SK-N-SH treated with all-trans-retinoic acid at 6 μM for 48 hours (cell line): ENCODE results near the gene SCNN1B.

Source experiments
- ATAC-seq: fragments of 200-7000 bp; cut with Tn5 transposase; 3 replicates; pipeline ENCODE4 v1.9.1; 2020; ENCODE audit warnings: mild to moderate bottlenecking, moderate library complexity
- ARNTL ChIP-seq: fragments of 450-650 bp; formaldehyde crosslinking; IDR thresholded peaks from 2 replicates; pipeline ENCODE4 v1.5.0; 2020; ENCODE audit warnings: low read depth, mild to moderate bottlenecking, moderate library complexity, borderline replicate concordance
- BACH2 ChIP-seq: fragments of 250-450 bp; sonication (Bioruptor Pico); IDR thresholded peaks from 2 replicates; pipeline ENCODE4 v1.9.0; 2021; ENCODE audit warnings: mild to moderate bottlenecking, borderline replicate concordance
- CREB5 ChIP-seq: fragments of 250-450 bp; sonication (Bioruptor Pico); IDR thresholded peaks from 2 replicates; pipeline ENCODE4 v1.5.1; 2020; ENCODE audit warnings: low read depth, mild to moderate bottlenecking, moderate library complexity
- CSDC2 ChIP-seq: fragments of 250-450 bp; sonication (Bioruptor Pico); IDR thresholded peaks from 2 replicates; pipeline ENCODE4 v1.5.0; 2020; ENCODE audit warnings: mild to moderate bottlenecking, moderate library complexity
- CSRNP3 ChIP-seq: fragments of 250-450 bp; sonication (Bioruptor Pico); IDR thresholded peaks from 2 replicates; pipeline ENCODE4 v1.5.1; 2021; ENCODE audit warnings: mild to moderate bottlenecking, moderate library complexity
- ESRRG ChIP-seq: fragments of 250-450 bp; sonication (Bioruptor Pico); IDR thresholded peaks from 2 replicates; pipeline ENCODE4 v1.6.1; 2021; ENCODE audit warnings: mild to moderate bottlenecking
- GLIS3 ChIP-seq: fragments of 250-450 bp; sonication (Bioruptor Pico); IDR thresholded peaks from 2 replicates; pipeline ENCODE4 v1.5.0; 2020; ENCODE audit warnings: mild to moderate bottlenecking, moderate library complexity
- ISL1 ChIP-seq: fragments of 250-450 bp; sonication (Bioruptor Pico); IDR thresholded peaks from 2 replicates; pipeline ENCODE4 v2.1.2; 2022; ENCODE audit warnings: mild to moderate bottlenecking, moderate library complexity
- OSR1 ChIP-seq: fragments of 250-450 bp; sonication (Bioruptor Pico); IDR thresholded peaks from 2 replicates; pipeline ENCODE4 v1.8.0; 2022; ENCODE audit warnings: moderate library complexity, mild to moderate bottlenecking, inconsistent platforms
- PATZ1 ChIP-seq: fragments of 250-450 bp; sonication (Bioruptor Pico); IDR thresholded peaks from 2 replicates; pipeline ENCODE4 v1.8.0; 2020; ENCODE audit warnings: mild to moderate bottlenecking, moderate library complexity, borderline replicate concordance
- POU6F1 ChIP-seq: fragments of 250-450 bp; sonication (Bioruptor Pico); IDR thresholded peaks from 2 replicates; pipeline ENCODE4 v1.8.0; 2021; ENCODE audit warnings: low read depth, mild to moderate bottlenecking, moderate library complexity, borderline replicate concordance
- PPARA ChIP-seq: fragments of 250-450 bp; sonication (Bioruptor Pico); IDR thresholded peaks from 2 replicates; pipeline ENCODE4 v1.5.0; 2020; ENCODE audit warnings: mild to moderate bottlenecking, borderline replicate concordance
- SNAI2 ChIP-seq: fragments of 250-450 bp; sonication (Bioruptor Pico); IDR thresholded peaks from 2 replicates; pipeline ENCODE4 v1.5.0; 2020; ENCODE audit warnings: mild to moderate bottlenecking, moderate library complexity
- TCF4 ChIP-seq: fragments of 250-450 bp; sonication (Bioruptor Pico); IDR thresholded peaks from 2 replicates; pipeline ENCODE4 v1.8.0; 2021; ENCODE audit warnings: mild to moderate bottlenecking, moderate library complexity, borderline replicate concordance
- TOX ChIP-seq: fragments of 250-450 bp; sonication (Bioruptor Pico); IDR thresholded peaks from 2 replicates; pipeline ENCODE4 v1.8.0; 2021; ENCODE audit warnings: mild to moderate bottlenecking, moderate library complexity, borderline replicate concordance
- TSHZ2 ChIP-seq: fragments of 250-450 bp; sonication (Bioruptor Pico); IDR thresholded peaks from 2 replicates; pipeline ENCODE4 v1.5.0; 2020; ENCODE audit warnings: mild to moderate bottlenecking, moderate library complexity
- ZC3H10 ChIP-seq: fragments of 250-450 bp; sonication (Bioruptor Pico); IDR thresholded peaks from 2 replicates; pipeline ENCODE4 v1.5.1; 2021; ENCODE audit warnings: mild to moderate bottlenecking, moderate library complexity
- ZFP3 ChIP-seq: fragments of 250-450 bp; sonication (Bioruptor Pico); IDR thresholded peaks from 2 replicates; pipeline ENCODE4 v1.5.0; 2020; ENCODE audit warnings: mild to moderate bottlenecking, moderate library complexity
- ZFP30 ChIP-seq: fragments of 450-650 bp; formaldehyde crosslinking; IDR thresholded peaks from 2 replicates; pipeline ENCODE4 v1.5.0; 2022; ENCODE audit warnings: mild to moderate bottlenecking, moderate library complexity
- ZNF8 ChIP-seq: fragments of 450-650 bp; formaldehyde crosslinking; IDR thresholded peaks from 2 replicates; pipeline ENCODE4 v1.5.0; 2020; ENCODE audit warnings: mild to moderate bottlenecking, moderate library complexity

SCNN1B gene

GRCh38 chr16:23257682-23258081 lies 44.4 kb upstream of the SCNN1B start:
- ATAC-seq = no peak
- no peak for TF ChIP-seq ESRRG (CRISPR knock-in tag)
- no peak for TF ChIP-seq ZFP3
- TF ChIP-seq ZNF8 = no peak
- no peak for TF ChIP-seq POU6F1 (CRISPR knock-in tag)

GRCh38 chr16:23258919-23259237 lies 43.2 kb upstream of the SCNN1B start:
- no peak for ATAC-seq
- TF ChIP-seq ZFP30 (CRISPR knock-in tag) = no peak
- TF ChIP-seq GLIS3 = no peak
- TF ChIP-seq ZC3H10 = no peak
- TF ChIP-seq ARNTL (CRISPR knock-in tag) = no peak
- no peak for TF ChIP-seq CREB5 (CRISPR knock-in tag)
- no peak for TF ChIP-seq ISL1
- TF ChIP-seq BACH2 (CRISPR knock-in tag) = no peak
- no peak for TF ChIP-seq PATZ1 (CRISPR knock-in tag)
- no peak for TF ChIP-seq TCF4
- no peak for TF ChIP-seq CSRNP3 (CRISPR knock-in tag)
- no peak for TF ChIP-seq POU6F1 (CRISPR knock-in tag)

GRCh38 chr16:23267647-23268046 lies 34.5 kb upstream of the SCNN1B start:
- TF ChIP-seq SNAI2 (no peak), ZC3H10 (no peak), BACH2 (CRISPR knock-in tag) (no peak), TCF4 (no peak), GLIS3 (no peak), PPARA (no peak), ZFP30 (CRISPR knock-in tag) (no peak), CSDC2 (CRISPR knock-in tag) (no peak), ARNTL (CRISPR knock-in tag) (no peak), OSR1 (CRISPR knock-in tag) (no peak), TOX (no peak), ZFP3 (no peak), TSHZ2 (no peak), PATZ1 (CRISPR knock-in tag) (no peak)
- ATAC-seq = no peak
